Measurements from ENCODE around the gene AQR. TPM values are rescaled to one million over a fixed set of nuclear protein-coding genes. Genes with fewer than 3 reads are reported as not detected.

AQR gene
- polyA plus RNA-seq, 1 experiment = 15.3 TPM

- TF ChIP-seq CTCF (IDR thresholded peaks at IDR 0.05; ENCODE audit: insufficient read depth, low read depth, low read length) = no peak
- ChIA-PET CTCF (interaction anchor here (0.8 kb wide), 1 partner anchor 20 kb away, joined by 3 read pairs; no protein-coding TSS in a partner anchor), POLR2A (no interaction called here)
Observed at GRCh38 chr15:34900748-34901147, 68.8 kb downstream of the AQR start.

GRCh38 chr15:34896183-34896582 lies 73.4 kb downstream of the AQR start:
- no peak for DNase-seq (ENCODE audit: low read depth)
- Histone ChIP-seq H3K36me3 (ENCODE audit: control insufficient read depth, insufficient read depth, low read length) (peaks cover 6% of the 10 kb centered on the region), H3K4me3 (ENCODE audit: low read depth, low read length) (no peak overlapping the region), H3K27me3 (ENCODE audit: control insufficient read depth, insufficient read depth, low read length) (no peaks in the 10 kb centered on the region)
- POLR2A ChIA-PET = no interaction called here
- no peak for TF ChIP-seq CTCF (IDR thresholded peaks at IDR 0.05; ENCODE audit: insufficient read depth, low read depth, low read length)
- CTCF ChIA-PET = no interaction called here

More at GRCh38 chr15:34900748-34901147, 68.8 kb downstream of the AQR start:
- H3K4me3 ChIP-seq (ENCODE audit: low read depth, low read length) = no peak overlapping the region
- DNase-seq (ENCODE audit: low read depth) = no peak
- H3K36me3 ChIP-seq (ENCODE audit: control insufficient read depth, insufficient read depth, low read length) = peaks cover 3% of the 10 kb centered on the region; the same call in 1 of the 2 replicates
- no peaks in the 10 kb centered on the region for H3K27me3 ChIP-seq (ENCODE audit: control insufficient read depth, insufficient read depth, low read length)

- no peaks in the 10 kb centered on the region for H3K27me3 ChIP-seq (ENCODE audit: control insufficient read depth, insufficient read depth, low read length)
- DNase-seq (ENCODE audit: low read depth) = no peak
- ChIA-PET POLR2A (no interaction called here), CTCF (no interaction called here)
- H3K36me3 ChIP-seq (ENCODE audit: control insufficient read depth, insufficient read depth, low read length) = peaks cover 3% of the 10 kb centered on the region; the same call in 1 of the 2 replicates
- TF ChIP-seq CTCF (IDR thresholded peaks at IDR 0.05; ENCODE audit: insufficient read depth, low read depth, low read length) = no peak
- H3K4me3 ChIP-seq (ENCODE audit: low read depth, low read length) = no peak overlapping the region
Observed at GRCh38 chr15:34893967-34894366, 75.6 kb downstream of the AQR start.

- POLR2A ChIA-PET = no interaction called here
- peaks cover 3% of the 10 kb centered on the region; the same call in 1 of the 2 replicates for H3K36me3 ChIP-seq (ENCODE audit: control insufficient read depth, insufficient read depth, low read length)
- no peak overlapping the region for H3K4me3 ChIP-seq (ENCODE audit: low read depth, low read length)
Observed at GRCh38 chr15:34892963-34893591, 76.5 kb downstream of the AQR start.

GRCh38 chr15:34890424-34890823 lies 79.1 kb downstream of the AQR start:
- ChIA-PET POLR2A (no interaction called here), CTCF (no interaction called here)
- TF ChIP-seq CTCF (IDR thresholded peaks at IDR 0.05; ENCODE audit: insufficient read depth, low read depth, low read length) = no peak
- Histone ChIP-seq H3K36me3 (ENCODE audit: control insufficient read depth, insufficient read depth, low read length) (peaks cover 3% of the 10 kb centered on the region; the same call in 1 of the 2 replicates), H3K27me3 (ENCODE audit: control insufficient read depth, insufficient read depth, low read length) (no peaks in the 10 kb centered on the region), H3K4me3 (ENCODE audit: low read depth, low read length) (no peak overlapping the region)
- DNase-seq (ENCODE audit: low read depth) = no peak

More at GRCh38 chr15:34892963-34893591, 76.5 kb downstream of the AQR start:
- H3K27me3 ChIP-seq (ENCODE audit: control insufficient read depth, insufficient read depth, low read length) = no peaks in the 10 kb centered on the region
- CTCF ChIA-PET = interaction anchor here (0.8 to 1.3 kb wide), 2 partner anchors 18 to 185 kb away, joined by 3 to 4 read pairs; no protein-coding TSS in a partner anchor
- no peak for TF ChIP-seq CTCF (IDR thresholded peaks at IDR 0.05; ENCODE audit: insufficient read depth, low read depth, low read length)
- DNase-seq (ENCODE audit: low read depth) = no peak
